ENCODE results near the gene FRMD3.

- TF ChIP-seq GATA2 (IDR thresholded peaks at IDR 0.05; ENCODE audit: low read depth, low read length) = no peak
- no peak for TF ChIP-seq GATA3 (IDR thresholded peaks at IDR 0.05; ENCODE audit: low read depth, low read length)
Measured at GRCh38 chr9:83323148-83323547, 215.1 kb downstream of the FRMD3 start.
